Caco-2 (cell line): Measurements from ENCODE around the gene C2orf78. TPM values are rescaled to one million over a fixed set of nuclear protein-coding genes. Genes with fewer than 3 reads are reported as not detected.

Source experiments
- BruUV-seq: library from RNA; stranded (reverse); fragments of 400-500 nt; replicated peaks from 2 replicates; lab custom pipeline; 2021; lab: Mats Ljungman, UMichigan
- CTCF ChIA-PET: fragments of 300-600 bp; sonication (Branson Sonifier 250); formaldehyde crosslinking; loops from one replicate; lab custom pipeline; 2022; ENCODE audit warnings: antibody characterized with exemption; lab: Charles Lee
- POLR2A ChIA-PET: fragments of 300-600 bp; sonication (Branson Sonifier 250); formaldehyde crosslinking; loops from one replicate; lab custom pipeline; 2022; ENCODE audit warnings: antibody characterized with exemption; lab: Charles Lee
- DNase-seq, 2 experiments: peaks; one replicate each; pipeline versions ENCODE4 v3.0.0 to v3.0.0-alpha.2; 2020 to 2022
- H3K27me3 ChIP-seq: replicated peaks from 2 replicates; pipeline ENCODE4 v1.6.0; 2011; ENCODE audit warnings: low read length; ENCODE audit not compliant: control insufficient read depth, insufficient read depth
- H3K36me3 ChIP-seq: 2 replicates; pipeline ENCODE4 v1.5.1; 2011; ENCODE audit warnings: low read length; ENCODE audit not compliant: control insufficient read depth, insufficient read depth
- H3K4me1 ChIP-seq: fragments of 250-450 bp; sonication (Bioruptor Pico); 2 replicates; pipeline ENCODE4 v1.5.1; 2020; ENCODE audit warnings: mild to moderate bottlenecking
- H3K4me3 ChIP-seq: 2 replicates; pipeline ENCODE4 v1.5.1; 2011; ENCODE audit warnings: low read depth, mild to moderate bottlenecking, control low read depth, low read length
- H3K9me3 ChIP-seq: fragments of 250-450 bp; sonication (Bioruptor Pico); 2 replicates; pipeline ENCODE4 v1.5.1; 2020; ENCODE audit warnings: mild to moderate bottlenecking, moderate library complexity
- H3K27ac Mint-ChIP-seq: one replicate; pipeline ENCODE4 v1.8.0; 2022; ENCODE audit warnings: mixed read lengths; ENCODE audit not compliant: unreplicated experiment
- H3K27me3 Mint-ChIP-seq: one replicate; pipeline ENCODE4 v1.8.0; 2022; ENCODE audit warnings: mixed read lengths; ENCODE audit not compliant: insufficient read depth, unreplicated experiment
- H3K36me3 Mint-ChIP-seq: one replicate; pipeline ENCODE4 v1.8.0; 2022; ENCODE audit warnings: mild to moderate bottlenecking, mixed read lengths; ENCODE audit not compliant: insufficient read depth, unreplicated experiment
- H3K4me1 Mint-ChIP-seq: one replicate; pipeline ENCODE4 v1.8.0; 2022; ENCODE audit warnings: low read depth, mixed read lengths; ENCODE audit not compliant: unreplicated experiment
- H3K4me3 Mint-ChIP-seq: one replicate; pipeline ENCODE4 v1.8.0; 2022; ENCODE audit warnings: mild to moderate bottlenecking, moderate library complexity, mixed read lengths; ENCODE audit not compliant: unreplicated experiment
- H3K9me3 Mint-ChIP-seq: one replicate; pipeline ENCODE4 v1.8.0; 2022; ENCODE audit warnings: mixed read lengths; ENCODE audit not compliant: unreplicated experiment
- CTCF ChIP-seq, 2 experiments: fragments of 200-600 bp in 1 of 2; IDR thresholded peaks; 1 replicate in 1 of 2; 2 replicates in 1 of 2; pipeline versions ENCODE4 v1.5.1 to v1.8.0; 2011 to 2022; ENCODE audit warnings: antibody characterized with exemption in 1 of 2, control low read depth in 1 of 2, inconsistent platforms in 1 of 2, low read depth in 1 of 2, low read length in 1 of 2, mild to moderate bottlenecking in 1 of 2, moderate library complexity in 1 of 2; ENCODE audit not compliant: insufficient read depth in 1 of 2, severe bottlenecking in 1 of 2, unreplicated experiment in 1 of 2
- intact Hi-C: fragments of 100-400 bp; cut with micrococcal nuclease; formaldehyde crosslinking; loops from one replicate; pipeline ENCODE4 v1.10.0; 2022; ENCODE audit not compliant: unreplicated experiment
- total RNA-seq: library from RNA; stranded (reverse); gene quantifications from 2 replicates; pipeline ENCODE4 v1.2.3, GENCODE V29; 2022

The C2orf78 gene
- total RNA-seq, 1 experiment from 2014 or later: not detected

- H3K4me3 ChIP-seq: no peak overlapping the region
- no peaks in the 10 kb centered on the region for H3K9me3 ChIP-seq
- Mint-ChIP-seq H3K36me3 (peaks cover 34% of the 10 kb centered on the region), H3K4me3 (no peak overlapping the region), H3K4me1 (no peaks in the 10 kb centered on the region), H3K27ac (no peak overlapping the region), H3K27me3 (no peaks in the 10 kb centered on the region), H3K9me3 (no peaks in the 10 kb centered on the region)
- intact Hi-C loops: no loop called here
- peaks cover 4% of the 10 kb centered on the region; the same call in 1 of the 2 replicates for H3K36me3 ChIP-seq
- no peak for TF ChIP-seq CTCF (IDR thresholded peaks at IDR 0.05; ENCODE audit: insufficient read depth in 1 of 2, low read depth in 1 of 2, low read length in 1 of 2, severe bottlenecking in 1 of 2, unreplicated experiment in 1 of 2)
- no peaks in the 10 kb centered on the region for H3K4me1 ChIP-seq
- no TSS peak for BruUV-seq
- CTCF ChIA-PET: no interaction called here
- no peak for DNase-seq
- no peaks in the 10 kb centered on the region for H3K27me3 ChIP-seq
- POLR2A ChIA-PET: no interaction called here
Observed at GRCh38 chr2:73852020-73852419, 68.0 kb downstream of the C2orf78 start.

GRCh38 chr2:73855526-73855925 is 71.5 kb downstream of the C2orf78 start:
- no TSS peak for BruUV-seq
- no peak overlapping the region for H3K27ac Mint-ChIP-seq
- intact Hi-C loops: no loop called here
- Histone ChIP-seq H3K36me3 (peaks cover 1% of the 10 kb centered on the region; the same call in 1 of the 2 replicates), H3K4me1 (no peaks in the 10 kb centered on the region), H3K4me3 (no peak overlapping the region), H3K27me3 (no peaks in the 10 kb centered on the region), H3K9me3 (no peaks in the 10 kb centered on the region)
- no peak for DNase-seq
- ChIA-PET CTCF (no interaction called here), POLR2A (no interaction called here)
- H3K9me3 Mint-ChIP-seq: no peaks in the 10 kb centered on the region
- no peaks in the 10 kb centered on the region for H3K4me1 Mint-ChIP-seq
- no peaks in the 10 kb centered on the region for H3K27me3 Mint-ChIP-seq
- no peak for TF ChIP-seq CTCF (IDR thresholded peaks at IDR 0.05; ENCODE audit: insufficient read depth in 1 of 2, low read depth in 1 of 2, low read length in 1 of 2, severe bottlenecking in 1 of 2, unreplicated experiment in 1 of 2)
- H3K4me3 Mint-ChIP-seq: no peak overlapping the region
- peaks cover 33% of the 10 kb centered on the region for H3K36me3 Mint-ChIP-seq

- no peak overlapping the region for H3K4me3 Mint-ChIP-seq
- no peaks in the 10 kb centered on the region for H3K9me3 Mint-ChIP-seq
- no peak for DNase-seq
- Histone ChIP-seq H3K9me3 (no peaks in the 10 kb centered on the region), H3K4me3 (no peak overlapping the region), H3K4me1 (no peaks in the 10 kb centered on the region), H3K36me3 (peaks cover 1% of the 10 kb centered on the region; the same call in 1 of the 2 replicates), H3K27me3 (no peaks in the 10 kb centered on the region)
- BruUV-seq: no TSS peak
- intact Hi-C loops: no loop called here
- peaks cover 39% of the 10 kb centered on the region for H3K36me3 Mint-ChIP-seq
- H3K27me3 Mint-ChIP-seq: no peaks in the 10 kb centered on the region
- POLR2A ChIA-PET: no interaction called here
- no peak for TF ChIP-seq CTCF (IDR thresholded peaks at IDR 0.05; ENCODE audit: insufficient read depth in 1 of 2, low read depth in 1 of 2, low read length in 1 of 2, severe bottlenecking in 1 of 2, unreplicated experiment in 1 of 2)
- no peaks in the 10 kb centered on the region for H3K4me1 Mint-ChIP-seq
- CTCF ChIA-PET: no interaction called here
- H3K27ac Mint-ChIP-seq: no peak overlapping the region
Observed at GRCh38 chr2:73856214-73856613, 72.2 kb downstream of the C2orf78 start.
